OCI-LY3 (cell line): ENCODE data around the gene AMDHD2.

ENCODE experiments used
- CTCF ChIP-seq: fragments of 200-600, 300-600 bp; sonication (generic); IDR thresholded peaks from 2 replicates; pipeline ENCODE4 v1.5.1; 2014; ENCODE audit warnings: antibody characterized with exemption, low read length, low read depth
- EZH2phosphoT487 ChIP-seq: fragments of 200-600 bp; shearing (Covaris generic); IDR thresholded peaks from 2 replicates; pipeline ENCODE4 v1.6.1; 2018; ENCODE audit warnings: antibody characterized with exemption, mixed run types, low read depth

GRCh38 chr16:2495041-2495440 is 25.1 kb upstream of the AMDHD2 start:
- TF ChIP-seq CTCF (no peak), EZH2phosphoT487 (no peak)
